Glutamatergic neuron (in vitro differentiated cells): ENCODE measurements around the gene CRYGD. TPM values are rescaled to one million over a fixed set of nuclear protein-coding genes. Genes with fewer than 3 reads are reported as not detected.
"Not testable (repeated sequence)": the region's sequence is repeated elsewhere in the genome, so short reads cannot be mapped to it uniquely, and the experiment has no call there.

Source experiments
- DNase-seq: peaks from one replicate; pipeline ENCODE4 v3.0.0; 2022
- H3K27ac Mint-ChIP-seq: one replicate; pipeline ENCODE4 v1.8.0; 2020; ENCODE audit warnings: mild to moderate bottlenecking, mixed read lengths, inconsistent platforms; ENCODE audit not compliant: unreplicated experiment
- H3K27me3 Mint-ChIP-seq: one replicate; pipeline ENCODE4 v1.8.0; 2020; ENCODE audit warnings: mild to moderate bottlenecking, moderate library complexity, mixed read lengths, inconsistent platforms; ENCODE audit not compliant: unreplicated experiment
- H3K36me3 Mint-ChIP-seq: one replicate; pipeline ENCODE4 v1.8.0; 2020; ENCODE audit warnings: mild to moderate bottlenecking, mixed read lengths, inconsistent platforms; ENCODE audit not compliant: unreplicated experiment
- H3K4me1 Mint-ChIP-seq: one replicate; pipeline ENCODE4 v1.8.0; 2020; ENCODE audit warnings: mild to moderate bottlenecking, low read depth, mixed read lengths, inconsistent platforms; ENCODE audit not compliant: unreplicated experiment
- H3K4me3 Mint-ChIP-seq: one replicate; pipeline ENCODE4 v1.8.0; 2020; ENCODE audit warnings: mild to moderate bottlenecking, mixed read lengths, inconsistent platforms; ENCODE audit not compliant: unreplicated experiment
- H3K9me3 Mint-ChIP-seq: one replicate; pipeline ENCODE4 v1.8.0; 2020; ENCODE audit warnings: mild to moderate bottlenecking, moderate library complexity, mixed read lengths, inconsistent platforms; ENCODE audit not compliant: unreplicated experiment
- CTCF ChIP-seq: fragments of 200-600 bp; sonication (generic); IDR thresholded peaks from one replicate; pipeline ENCODE4 v1.5.0; 2021; ENCODE audit not compliant: partially characterized antibody, unreplicated experiment
- total RNA-seq: library from RNA; stranded (reverse); fragmentation: NEBNext Ultra II Directional; extraction: Animal tissue kit (Norgen Biotek cat#: 25700); gene quantifications from one replicate; pipeline ENCODE4 v1.2.1, GENCODE V29; 2021; ENCODE audit not compliant: unreplicated experiment

The CRYGD gene
- total RNA-seq, 1 donor from 2014 or later = 0.76 TPM

GRCh38 chr2:208099682-208100470 lies 24.4 kb downstream of the CRYGD start:
- Mint-ChIP-seq H3K9me3 (no peaks in the 10 kb centered on the region), H3K4me1 (peaks cover 17% of the 10 kb centered on the region), H3K4me3 (no peak overlapping the region), H3K27me3 (peaks cover 2% of the 10 kb centered on the region), H3K36me3 (no peaks in the 10 kb centered on the region), H3K27ac (no peak overlapping the region)
- TF ChIP-seq CTCF = no peak
- DNase-seq = no peak

- not testable (repeated sequence) for DNase-seq, H3K27ac Mint-ChIP-seq, H3K4me1 Mint-ChIP-seq, H3K4me3 Mint-ChIP-seq, H3K9me3 Mint-ChIP-seq, H3K27me3 Mint-ChIP-seq, H3K36me3 Mint-ChIP-seq
Measured at GRCh38 chr2:208098701-208099100, 25.6 kb downstream of the CRYGD start.

GRCh38 chr2:208098267-208098666 lies 26.1 kb downstream of the CRYGD start:
- Mint-ChIP-seq H3K27ac (no peak overlapping the region), H3K4me1 (peaks cover 8% of the 10 kb centered on the region), H3K27me3 (peaks cover 2% of the 10 kb centered on the region), H3K36me3 (no peaks in the 10 kb centered on the region), H3K4me3 (no peak overlapping the region), H3K9me3 (no peaks in the 10 kb centered on the region)
- DNase-seq = no peak
- TF ChIP-seq CTCF = no peak

- H3K4me3 Mint-ChIP-seq = no peak overlapping the region
- no peak overlapping the region for H3K27ac Mint-ChIP-seq
- DNase-seq = no peak
- peaks cover 2% of the 10 kb centered on the region for H3K27me3 Mint-ChIP-seq
- H3K4me1 Mint-ChIP-seq = peaks cover 8% of the 10 kb centered on the region
- TF ChIP-seq CTCF = no peak
- no peaks in the 10 kb centered on the region for H3K36me3 Mint-ChIP-seq
- H3K9me3 Mint-ChIP-seq = no peaks in the 10 kb centered on the region
Measured at GRCh38 chr2:208097801-208098200, 26.5 kb downstream of the CRYGD start.

GRCh38 chr2:208097313-208097712 lies 27.0 kb downstream of the CRYGD start:
- Mint-ChIP-seq H3K9me3 (no peaks in the 10 kb centered on the region), H3K27ac (no peak overlapping the region), H3K4me1 (peaks cover 4% of the 10 kb centered on the region), H3K36me3 (no peaks in the 10 kb centered on the region), H3K4me3 (no peak overlapping the region), H3K27me3 (peaks cover 2% of the 10 kb centered on the region)
- no peak for TF ChIP-seq CTCF
- DNase-seq = no peak
